ENCODE results near the gene TMCO4. TPM values are rescaled to one million over a fixed set of nuclear protein-coding genes. Genes with fewer than 3 reads are reported as not detected.

The TMCO4 gene
- total and polyA plus RNA-seq, 3 experiments from 2014 or later, result 16.5 to 18.2 (median 16.6) TPM

GRCh38 chr1:19670787-19671186, 128.9 kb downstream of the TMCO4 start:
- no peak for DNase-seq
- peaks cover 0 to 2% (median 0%) of the 10 kb centered on the region in 5 donors for H3K9me3 Mint-ChIP-seq
- H3K4me3 ChIP-seq (ENCODE audit: low read length), result no peak overlapping the region
- peaks cover 31 to 35% of the 10 kb centered on the region in 2 donors for H3K27me3 Mint-ChIP-seq
- H3K4me1 ChIP-seq (ENCODE audit: insufficient read depth, low read length), result no peaks in the 10 kb centered on the region
- H3K36me3 Mint-ChIP-seq, result no peaks in the 10 kb centered on the region
- ChIA-PET POLR2A (no interaction called here), CTCF (interaction anchor here (2.0 kb wide), 1 partner anchor 9 kb away, joined by 10 read pairs; no protein-coding TSS in a partner anchor)
- no peak overlapping the region for H3K27ac ChIP-seq (ENCODE audit: low read depth, low read length)
- no peaks in the 10 kb centered on the region for H3K9me3 ChIP-seq (ENCODE audit: low read length)
- H3K4me3 Mint-ChIP-seq, result no peak overlapping the region
- H3K4me1 Mint-ChIP-seq, result peaks cover 6 to 28% (median 11%) of the 10 kb centered on the region in 3 donors
- H3K27me3 ChIP-seq (ENCODE audit: insufficient read depth, low read length, poor library complexity, severe bottlenecking), result no peaks in the 10 kb centered on the region
- H3K36me3 ChIP-seq (ENCODE audit: insufficient read depth, low read length), result no peaks in the 10 kb centered on the region
- H3K27ac Mint-ChIP-seq, result peak overlapping the region in 1 of 8 donors; percentile 17

GRCh38 chr1:19668888-19669287, 130.8 kb downstream of the TMCO4 start:
- Histone ChIP-seq H3K4me3 (ENCODE audit: low read length) (no peak overlapping the region), H3K36me3 (ENCODE audit: insufficient read depth, low read length) (no peaks in the 10 kb centered on the region), H3K27ac (ENCODE audit: low read depth, low read length) (no peak overlapping the region), H3K4me1 (ENCODE audit: insufficient read depth, low read length) (peaks cover 7% of the 10 kb centered on the region), H3K27me3 (ENCODE audit: insufficient read depth, low read length, poor library complexity, severe bottlenecking) (peaks cover 5% of the 10 kb centered on the region), H3K9me3 (ENCODE audit: low read length) (no peaks in the 10 kb centered on the region)
- H3K9me3 Mint-ChIP-seq, result peaks cover 0 to 2% (median 0%) of the 10 kb centered on the region in 5 donors
- ChIA-PET CTCF (interaction anchor here (0.9 to 3.9 kb wide), 3 partner anchors 9 to 36 kb away, joined by 3 to 19 read pairs (median 3); no protein-coding TSS in a partner anchor), POLR2A (interaction anchor here (0.6 kb wide), 1 partner anchor 22 kb away, joined by 3 read pairs; no protein-coding TSS in a partner anchor)
- H3K4me1 Mint-ChIP-seq, result peaks cover 7 to 33% (median 21%) of the 10 kb centered on the region in 3 donors
- no peak for DNase-seq
- peak overlapping the region in 1 of 8 donors; percentile 26 for H3K27ac Mint-ChIP-seq
- H3K36me3 Mint-ChIP-seq, result no peaks in the 10 kb centered on the region
- H3K4me3 Mint-ChIP-seq, result no peak overlapping the region
- H3K27me3 Mint-ChIP-seq, result peaks cover 23 to 35% of the 10 kb centered on the region in 2 donors

- peaks cover 24 to 46% of the 10 kb centered on the region in 2 donors for H3K27me3 Mint-ChIP-seq
- H3K36me3 Mint-ChIP-seq, result no peaks in the 10 kb centered on the region
- H3K9me3 Mint-ChIP-seq, result peaks cover 0 to 2% (median 0%) of the 10 kb centered on the region in 5 donors
- Histone ChIP-seq H3K36me3 (ENCODE audit: insufficient read depth, low read length) (no peaks in the 10 kb centered on the region), H3K9me3 (ENCODE audit: low read length) (no peaks in the 10 kb centered on the region), H3K4me3 (ENCODE audit: low read length) (no peak overlapping the region), H3K27ac (ENCODE audit: low read depth, low read length) (no peak overlapping the region), H3K27me3 (ENCODE audit: insufficient read depth, low read length, poor library complexity, severe bottlenecking) (peaks cover 5% of the 10 kb centered on the region), H3K4me1 (ENCODE audit: insufficient read depth, low read length) (peaks cover 9% of the 10 kb centered on the region)
- peak overlapping the region in 3 of 8 donors; percentile 43 to 56 (median 51) for H3K27ac Mint-ChIP-seq
- ChIA-PET CTCF (interaction anchor here (3.9 to 9.6 kb wide), 2 partner anchors 39 to 41 kb away, joined by 19 to 168 read pairs; no protein-coding TSS in a partner anchor), POLR2A (no interaction called here)
- peak overlapping the region; percentile 34 to 92 (median 72) for H3K4me3 Mint-ChIP-seq
- no peak for DNase-seq
- H3K4me1 Mint-ChIP-seq, result peaks cover 10 to 42% (median 28%) of the 10 kb centered on the region in 3 donors
Measured at GRCh38 chr1:19665496-19666465, 133.9 kb downstream of the TMCO4 start.

GRCh38 chr1:19665186-19665495, 134.6 kb downstream of the TMCO4 start:
- H3K4me3 ChIP-seq (ENCODE audit: low read length), result no peak overlapping the region
- peak overlapping the region in 6 of 7 donors; percentile 60 to 92 (median 70) for H3K4me3 Mint-ChIP-seq

GRCh38 chr1:19664453-19665185, 135.1 kb downstream of the TMCO4 start, which contains the start of gene HTR6:
HTR6 (plus strand) TSS chr1:19664875; CDS start chr1:19665754, 879 bp downstream.
- Histone ChIP-seq H3K36me3 (ENCODE audit: insufficient read depth, low read length) (no peaks in the 10 kb centered on the region), H3K9me3 (ENCODE audit: low read length) (no peaks in the 10 kb centered on the region), H3K27me3 (ENCODE audit: insufficient read depth, low read length, poor library complexity, severe bottlenecking) (peaks cover 5% of the 10 kb centered on the region), H3K4me3 (ENCODE audit: low read length) (peak within 1 kb of the TSS; percentile 6), H3K4me1 (ENCODE audit: insufficient read depth, low read length) (peaks cover 9% of the 10 kb centered on the region), H3K27ac (ENCODE audit: low read depth, low read length) (no peak within 1 kb of the TSS)
- ChIA-PET CTCF (interaction anchor here (9.6 kb wide), 1 partner anchor 42 kb away, joined by 168 read pairs; no protein-coding TSS in a partner anchor), POLR2A (no interaction called here)
- Mint-ChIP-seq H3K27ac (peak within 1 kb of the TSS in 4 of 8 donors; percentile 13 to 56 (median 44)), H3K36me3 (no peaks in the 10 kb centered on the region), H3K4me3 (peak within 1 kb of the TSS; percentile 65 to 92 (median 73)), H3K9me3 (peaks cover 0 to 2% (median 0%) of the 10 kb centered on the region in 5 donors), H3K27me3 (peaks cover 24 to 43% of the 10 kb centered on the region in 2 donors), H3K4me1 (peaks cover 12 to 39% (median 31%) of the 10 kb centered on the region in 3 donors)
- peak in 1 of 5 donors; percentile 21 for DNase-seq

More at GRCh38 chr1:19665186-19665495, 134.6 kb downstream of the TMCO4 start:
- ChIA-PET CTCF (interaction anchor here (9.6 kb wide), 1 partner anchor 42 kb away, joined by 168 read pairs; no protein-coding TSS in a partner anchor), POLR2A (no interaction called here)
- no peak overlapping the region for H3K27ac ChIP-seq (ENCODE audit: low read depth, low read length)
- no peak for DNase-seq
- H3K4me1 Mint-ChIP-seq, result peaks cover 10 to 41% (median 28%) of the 10 kb centered on the region in 3 donors
- H3K27ac Mint-ChIP-seq, result peak overlapping the region in 2 of 8 donors; percentile 43 to 56
- H3K27me3 Mint-ChIP-seq, result peaks cover 24 to 44% of the 10 kb centered on the region in 2 donors
- peaks cover 5% of the 10 kb centered on the region for H3K27me3 ChIP-seq (ENCODE audit: insufficient read depth, low read length, poor library complexity, severe bottlenecking)
- H3K36me3 ChIP-seq (ENCODE audit: insufficient read depth, low read length), result no peaks in the 10 kb centered on the region
- H3K9me3 ChIP-seq (ENCODE audit: low read length), result no peaks in the 10 kb centered on the region
- peaks cover 9% of the 10 kb centered on the region for H3K4me1 ChIP-seq (ENCODE audit: insufficient read depth, low read length)
- peaks cover 0 to 2% (median 0%) of the 10 kb centered on the region in 5 donors for H3K9me3 Mint-ChIP-seq
- no peaks in the 10 kb centered on the region for H3K36me3 Mint-ChIP-seq

GRCh38 chr1:19662313-19662712, 137.4 kb downstream of the TMCO4 start:
- Histone ChIP-seq H3K9me3 (ENCODE audit: low read length) (no peaks in the 10 kb centered on the region), H3K36me3 (ENCODE audit: insufficient read depth, low read length) (no peaks in the 10 kb centered on the region), H3K27ac (ENCODE audit: low read depth, low read length) (no peak overlapping the region), H3K4me1 (ENCODE audit: insufficient read depth, low read length) (peaks cover 9% of the 10 kb centered on the region), H3K4me3 (ENCODE audit: low read length) (no peak overlapping the region), H3K27me3 (ENCODE audit: insufficient read depth, low read length, poor library complexity, severe bottlenecking) (peaks cover 5% of the 10 kb centered on the region)
- peaks cover 0 to 2% (median 0%) of the 10 kb centered on the region in 5 donors for H3K9me3 Mint-ChIP-seq
- POLR2A ChIA-PET, result no interaction called here
- DNase-seq, result no peak
- H3K4me1 Mint-ChIP-seq, result peaks cover 14 to 33% (median 29%) of the 10 kb centered on the region in 3 donors
- H3K4me3 Mint-ChIP-seq, result peak overlapping the region in 1 of 7 donors; percentile 46
- peaks cover 0 to 4% (median 0%) of the 10 kb centered on the region in 3 donors for H3K36me3 Mint-ChIP-seq
- H3K27ac Mint-ChIP-seq, result peak overlapping the region in 1 of 8 donors; percentile 75
- CTCF ChIA-PET, result interaction anchor here (0.6 to 9.6 kb wide), 23 partner anchors 9 to 351 kb away, joined by 3 to 168 read pairs (median 5); partner anchors contain the start of genes AKR7A2 and SLC66A1
- peaks cover 24 to 34% of the 10 kb centered on the region in 2 donors for H3K27me3 Mint-ChIP-seq

GRCh38 chr1:19661721-19662228, 137.9 kb downstream of the TMCO4 start:
- Mint-ChIP-seq H3K36me3 (peaks cover 0 to 4% (median 0%) of the 10 kb centered on the region in 3 donors), H3K4me1 (peaks cover 10 to 29% (median 24%) of the 10 kb centered on the region in 3 donors), H3K4me3 (peak overlapping the region in 2 of 7 donors; percentile 38 to 46), H3K27me3 (peaks cover 19 to 28% of the 10 kb centered on the region in 2 donors), H3K27ac (no peak overlapping the region), H3K9me3 (peaks cover 0 to 2% (median 0%) of the 10 kb centered on the region in 5 donors)
- DNase-seq, result peak in 4 of 5 donors; percentile 15 to 50 (median 28)
- peaks cover 9% of the 10 kb centered on the region for H3K4me1 ChIP-seq (ENCODE audit: insufficient read depth, low read length)
- ChIA-PET CTCF (interaction anchor here (0.6 to 9.6 kb wide), 26 partner anchors 9 to 350 kb away, joined by 3 to 168 read pairs (median 4); partner anchors contain the start of genes AKR7A2 and SLC66A1), POLR2A (interaction anchor here (0.5 to 0.6 kb wide), 2 partner anchors 22 to 166 kb away, joined by 3 to 5 read pairs; no protein-coding TSS in a partner anchor)
- no peak overlapping the region for H3K27ac ChIP-seq (ENCODE audit: low read depth, low read length)
- peaks cover 5% of the 10 kb centered on the region for H3K27me3 ChIP-seq (ENCODE audit: insufficient read depth, low read length, poor library complexity, severe bottlenecking)
- H3K36me3 ChIP-seq (ENCODE audit: insufficient read depth, low read length), result no peaks in the 10 kb centered on the region
- no peaks in the 10 kb centered on the region for H3K9me3 ChIP-seq (ENCODE audit: low read length)
- H3K4me3 ChIP-seq (ENCODE audit: low read length), result no peak overlapping the region
